Smooth muscle cell (in vitro differentiated cells): ENCODE results near the gene HHIPL1. TPM values are rescaled to one million over a fixed set of nuclear protein-coding genes. Genes with fewer than 3 reads are reported as not detected.

Experiments used
- DNase-seq: peaks from one replicate; lab custom pipeline; 2025; ENCODE audit not compliant: unreplicated experiment; lab: John Stamatoyannopoulos, UW
- H2AFZ ChIP-seq: fragments of 200-600 bp; sonication (generic); 2 replicates; pipeline ENCODE4 v1.6.0; 2016; ENCODE audit warnings: antibody characterized with exemption, low read depth, mild to moderate bottlenecking
- H3F3A ChIP-seq: fragments of 200-600 bp; sonication (generic); 2 replicates; pipeline ENCODE4 v1.6.0; 2017; ENCODE audit warnings: antibody characterized with exemption, low read depth
- H3K27ac ChIP-seq: fragments of 200-600 bp; sonication (generic); 2 replicates; pipeline ENCODE4 v1.5.1; 2016; ENCODE audit warnings: low read depth, mild to moderate bottlenecking
- H3K27me3 ChIP-seq: fragments of 200-600 bp; sonication (generic); 2 replicates; pipeline ENCODE4 v1.6.1; 2016; ENCODE audit warnings: low read depth, mild to moderate bottlenecking
- H3K36me3 ChIP-seq: fragments of 200-600 bp; sonication (generic); 2 replicates; pipeline ENCODE4 v1.5.1; 2016; ENCODE audit warnings: low read depth
- H3K4me1 ChIP-seq: fragments of 200-600 bp; sonication (generic); 2 replicates; pipeline ENCODE4 v1.5.1; 2016; ENCODE audit warnings: low read depth
- H3K4me2 ChIP-seq: fragments of 200-600 bp; sonication (generic); 2 replicates; pipeline ENCODE4 v1.6.0; 2016; ENCODE audit warnings: mild to moderate bottlenecking
- H3K4me3 ChIP-seq: fragments of 200-600 bp; sonication (generic); 2 replicates; pipeline ENCODE4 v1.5.1; 2016; ENCODE audit warnings: mild to moderate bottlenecking
- H3K79me2 ChIP-seq: fragments of 200-600 bp; sonication (generic); 2 replicates; pipeline ENCODE4 v1.6.0; 2016; ENCODE audit warnings: low read depth, mild to moderate bottlenecking
- H3K9ac ChIP-seq: fragments of 200-600 bp; sonication (generic); 2 replicates; pipeline ENCODE4 v1.6.0; 2016; ENCODE audit warnings: low read depth
- H3K9me3 ChIP-seq: fragments of 200-600 bp; sonication (generic); replicated peaks from 2 replicates; pipeline ENCODE4 v1.5.1; 2016; ENCODE audit warnings: low read depth
- H4K20me1 ChIP-seq: fragments of 200-600 bp; sonication (generic); 2 replicates; pipeline ENCODE4 v1.6.0; 2016; ENCODE audit warnings: low read depth
- CTCF ChIP-seq: fragments of 200-600 bp; sonication (generic); IDR thresholded peaks from 2 replicates; pipeline ENCODE4 v1.5.1; 2017; ENCODE audit warnings: borderline replicate concordance, mild to moderate bottlenecking, antibody characterized with exemption; ENCODE audit not compliant: insufficient read depth, poor library complexity, severe bottlenecking
- WGBS: methylation state at CpG from one replicate; pipeline ENCODE4 v1.1.7; 2016; ENCODE audit warnings: low lambda C conversion rate; 5-methylcytosine and 5-hydroxymethylcytosine counted together
- polyA plus RNA-seq: library from polyadenylated mRNA; unstranded; fragments of >200 nt; fragmentation: Nextera tagmentation; extraction: Ambion mirVana; gene quantifications from 2 replicates; pipeline ENCODE4 v1.2.1, GENCODE V29; 2016
- total RNA-seq: library from RNA; depleted of rRNA; stranded (reverse); fragments of >200 nt; gene quantifications from 2 replicates; pipeline ENCODE4 v1.2.3, GENCODE V29; 2014

Gene HHIPL1
- total and polyA plus RNA-seq, 2 experiments from 2014 or later = 9.6 to 11.9 TPM

- TF ChIP-seq CTCF = no peak
- H3K9ac ChIP-seq = no peak overlapping the region
- no peaks in the 10 kb centered on the region for H3K36me3 ChIP-seq
- H3K27ac ChIP-seq = no peak overlapping the region
- H3K79me2 ChIP-seq = no peaks in the 10 kb centered on the region
- no peaks in the 10 kb centered on the region for H3K27me3 ChIP-seq
- H3K4me1 ChIP-seq = peaks cover 27% of the 10 kb centered on the region
- H3F3A ChIP-seq = peaks cover 6% of the 10 kb centered on the region
- no peak for DNase-seq
- H3K9me3 ChIP-seq = no peaks in the 10 kb centered on the region
- 96% methylated on average over 27 of the region's 60 CpGs for WGBS
- no peaks in the 10 kb centered on the region for H4K20me1 ChIP-seq
- H3K4me3 ChIP-seq = no peak overlapping the region
- no peak overlapping the region for H3K4me2 ChIP-seq
- H2AFZ ChIP-seq = no peak overlapping the region
Observed at GRCh38 chr14:99674776-99675381, 29.9 kb downstream of the HHIPL1 start.

- H3K79me2 ChIP-seq = no peaks in the 10 kb centered on the region
- no peaks in the 10 kb centered on the region for H3K36me3 ChIP-seq
- no peak overlapping the region for H3K4me3 ChIP-seq
- no peaks in the 10 kb centered on the region for H3K27me3 ChIP-seq
- DNase-seq = no peak
- H3K27ac ChIP-seq = no peak overlapping the region
- no peak for TF ChIP-seq CTCF
- H3K4me1 ChIP-seq = peaks cover 23% of the 10 kb centered on the region
- WGBS = 97% methylated on average over 42 of the region's 42 CpGs
- H3F3A ChIP-seq = peaks cover 6% of the 10 kb centered on the region
- H2AFZ ChIP-seq = no peak overlapping the region
- H3K9me3 ChIP-seq = no peaks in the 10 kb centered on the region
- H3K9ac ChIP-seq = no peak overlapping the region
- no peaks in the 10 kb centered on the region for H4K20me1 ChIP-seq
- no peak overlapping the region for H3K4me2 ChIP-seq
Observed at GRCh38 chr14:99675382-99675835, 30.5 kb downstream of the HHIPL1 start.

GRCh38 chr14:99675951-99676350 lies 31.0 kb downstream of the HHIPL1 start:
- Histone ChIP-seq H3F3A (peaks cover 2% of the 10 kb centered on the region), H3K79me2 (no peaks in the 10 kb centered on the region), H3K4me2 (no peak overlapping the region), H3K9me3 (no peaks in the 10 kb centered on the region), H3K36me3 (no peaks in the 10 kb centered on the region), H4K20me1 (no peaks in the 10 kb centered on the region), H3K4me3 (no peak overlapping the region), H3K27ac (no peak overlapping the region), H3K4me1 (peaks cover 18% of the 10 kb centered on the region), H3K27me3 (no peaks in the 10 kb centered on the region), H2AFZ (no peak overlapping the region), H3K9ac (no peak overlapping the region)
- WGBS = 81% methylated on average over 9 of the region's 10 CpGs
- TF ChIP-seq CTCF = no peak
- no peak for DNase-seq

- Histone ChIP-seq H3K9me3 (no peaks in the 10 kb centered on the region), H3K4me1 (peaks cover 11% of the 10 kb centered on the region), H2AFZ (no peak overlapping the region), H3K9ac (no peak overlapping the region), H3K4me2 (no peak overlapping the region), H3K27me3 (no peaks in the 10 kb centered on the region), H3K4me3 (no peak overlapping the region), H3F3A (no peaks in the 10 kb centered on the region), H3K79me2 (no peaks in the 10 kb centered on the region), H3K36me3 (no peaks in the 10 kb centered on the region), H4K20me1 (no peaks in the 10 kb centered on the region), H3K27ac (no peak overlapping the region)
- no peak for DNase-seq
- WGBS = 61% methylated on average over 8 of the region's 8 CpGs
- no peak for TF ChIP-seq CTCF
Observed at GRCh38 chr14:99676657-99677056, 31.7 kb downstream of the HHIPL1 start.
